GM19328 (cell line): Measurements from ENCODE around the gene SELENOW.
"Not testable (repeated sequence)": the region's sequence is repeated elsewhere in the genome, so short reads cannot be mapped to it uniquely, and the experiment has no call there.

ENCODE experiments used
- ATAC-seq: cut with Tn5 transposase; IDR thresholded peaks from one replicate; pipeline ENCODE4 v1.9.1; 2021; ENCODE audit warnings: mild to moderate bottlenecking, moderate library complexity; ENCODE audit not compliant: unreplicated experiment

Gene SELENOW

DNA sequence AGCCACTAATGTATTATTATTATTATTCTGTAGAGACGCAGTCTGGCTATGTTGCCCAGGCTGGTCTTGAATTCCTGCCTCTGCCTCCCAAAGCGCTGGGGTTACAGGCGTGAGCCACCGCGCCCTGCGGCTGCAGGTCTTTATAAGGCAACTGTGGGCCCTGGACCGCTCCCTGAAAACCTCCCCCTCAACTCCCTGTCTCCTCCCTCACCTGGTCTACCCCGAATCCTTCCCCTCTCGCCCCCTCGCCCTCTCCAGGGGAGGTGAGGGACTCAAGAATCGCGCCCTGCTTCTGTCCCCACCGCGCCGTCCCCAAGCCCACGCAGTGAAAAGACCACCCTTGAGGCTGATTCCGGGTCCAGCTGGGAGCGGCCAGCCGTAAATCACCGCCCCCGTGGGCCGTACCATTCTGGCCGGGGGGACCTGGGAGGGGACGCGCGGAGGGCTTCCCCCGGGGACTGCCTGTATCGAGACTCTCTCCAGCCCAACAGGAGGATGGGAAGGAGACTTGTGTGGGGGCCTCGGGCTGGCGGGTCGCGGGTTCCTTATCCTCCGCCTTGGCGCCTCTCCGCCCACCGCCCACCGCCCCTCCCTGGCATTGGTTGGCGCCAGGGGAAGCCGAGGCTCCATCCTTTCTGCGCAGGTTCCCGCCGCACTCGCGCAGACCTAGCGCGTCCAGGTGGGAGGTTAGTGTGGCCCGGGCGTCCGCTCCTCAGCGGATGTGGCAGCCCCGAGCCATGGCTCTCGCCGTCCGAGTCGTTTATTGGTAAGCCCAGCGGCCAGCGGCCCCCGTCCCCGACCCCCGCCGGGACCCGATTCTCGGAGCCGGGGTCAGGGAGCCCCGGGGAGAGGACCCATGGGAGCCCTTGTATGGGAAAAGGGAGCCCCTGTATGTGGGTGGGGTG, at the start of gene SELENOW:
TSS of gene SELENOW (plus strand) at position 655 of the 905 bp plus-strand sequence. CDS start at position 738, 83 bp downstream.
- ATAC-seq: no peak

DNA sequence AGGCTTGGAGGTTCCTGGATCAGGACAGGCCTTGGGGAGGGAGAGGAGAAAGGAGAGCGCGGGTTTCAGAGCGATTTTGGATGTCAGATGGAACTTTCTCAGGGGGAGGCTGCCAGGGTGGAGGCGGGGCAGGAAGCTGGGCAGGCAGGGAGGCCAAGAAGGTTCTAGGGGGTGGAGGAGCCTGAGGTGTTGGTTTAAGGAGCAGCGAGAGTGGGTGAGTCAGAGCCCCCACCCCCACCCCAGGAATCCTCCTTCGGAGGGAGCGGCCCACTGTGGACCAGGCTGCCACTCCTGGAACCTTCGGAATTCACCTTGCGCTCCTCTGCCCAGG, 49.1 kb upstream of the SELENOW start:
- ATAC-seq: no peak

GRCh38 chr19:47729799-47730520, 48.5 kb upstream of the SELENOW start:
- no peak for ATAC-seq

DNA sequence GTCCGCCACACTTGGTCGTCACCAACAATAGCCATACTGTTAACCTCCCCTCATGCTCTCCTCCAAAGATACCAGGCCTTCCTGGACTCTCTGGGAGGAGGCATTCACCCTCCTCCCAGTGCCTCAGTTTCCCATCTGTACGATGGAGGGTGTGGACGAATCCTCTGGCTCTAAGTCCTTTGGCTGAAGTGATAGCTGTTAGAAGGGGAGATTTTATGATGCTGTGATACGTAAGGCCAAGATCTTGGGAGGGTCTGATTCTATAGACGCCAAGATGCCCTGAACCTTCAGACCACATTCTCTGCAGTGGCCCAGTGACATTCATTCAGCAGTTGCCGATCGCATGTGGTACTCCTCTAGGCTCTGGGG, 48.0 kb upstream of the SELENOW start:
- ATAC-seq: no peak

DNA sequence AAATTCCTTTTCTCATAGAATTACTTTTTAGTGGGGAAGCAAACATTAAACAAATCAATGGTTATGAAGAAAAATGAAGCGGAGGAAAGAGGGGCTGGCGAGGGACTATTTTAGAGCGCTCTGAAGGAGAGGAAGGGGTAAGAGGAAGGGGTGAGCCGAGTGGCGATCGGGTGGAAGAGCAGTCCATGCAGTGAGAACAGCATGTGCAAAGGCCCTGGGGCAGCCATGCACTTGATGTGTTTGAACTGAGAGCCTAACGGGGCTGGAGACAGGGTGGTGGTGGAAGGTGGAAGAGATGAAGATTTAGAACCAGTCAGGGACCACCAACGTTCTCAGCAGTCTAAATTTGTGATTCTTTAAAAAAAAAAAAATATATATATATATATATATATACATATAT, 47.6 kb upstream of the SELENOW start:
- no peak for ATAC-seq

- no peak for ATAC-seq
Observed at GRCh38 chr19:47735131-47735530, 43.4 kb upstream of the SELENOW start.

- ATAC-seq: no peak
Observed at GRCh38 chr19:47740866-47741519, 37.5 kb upstream of the SELENOW start.

- ATAC-seq: no peak
Observed at GRCh38 chr19:47741544-47742140, 36.9 kb upstream of the SELENOW start.

GRCh38 chr19:47742634-47743033, 35.9 kb upstream of the SELENOW start:
- ATAC-seq: no peak

GRCh38 chr19:47745010-47745901, 33.2 kb upstream of the SELENOW start, which contains the start of gene NOP53:
NOP53 (plus strand) TSS chr19:47745546; CDS start chr19:47745560, 14 bp downstream.
- ATAC-seq: no peak

DNA sequence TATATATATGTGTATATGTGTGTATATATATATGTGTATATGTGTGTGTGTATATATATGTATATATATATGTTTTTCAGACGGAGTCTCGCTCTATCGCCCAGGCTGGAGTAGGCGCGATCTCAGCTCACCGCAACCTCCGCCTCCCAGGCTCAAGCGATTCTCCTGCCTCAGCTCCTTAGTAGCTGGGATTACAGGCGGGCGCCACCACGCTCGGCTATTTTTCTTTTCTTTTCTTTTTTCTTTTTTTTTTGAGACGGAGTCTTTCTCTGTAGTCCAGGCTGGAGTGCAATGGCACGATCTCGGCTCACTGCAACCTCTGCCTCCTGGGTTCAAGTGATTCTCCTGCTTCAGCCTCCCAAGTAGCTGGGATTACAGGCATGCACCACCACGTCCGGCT, 32.4 kb upstream of the SELENOW start:
- ATAC-seq: not testable (repeated sequence)

DNA sequence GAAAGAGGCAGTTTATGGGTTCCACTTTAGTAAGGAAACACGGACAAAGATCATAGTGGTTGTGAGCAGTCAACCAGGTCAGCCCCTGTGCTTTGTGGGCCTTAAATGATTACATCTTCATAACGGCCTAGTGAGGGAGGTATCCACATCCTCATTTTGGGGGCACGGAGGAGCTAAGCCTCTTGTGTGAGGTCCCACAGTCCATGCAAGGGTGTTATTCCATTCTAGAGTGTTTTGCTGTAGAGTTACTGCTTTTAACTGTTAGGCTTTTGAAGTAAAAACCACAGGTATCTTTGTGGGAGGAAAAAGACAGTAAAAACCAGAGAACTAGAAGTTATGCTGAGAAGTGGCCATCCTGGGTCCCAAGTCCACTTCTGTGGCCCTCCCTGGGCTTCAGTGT, 29.2 kb upstream of the SELENOW start:
- no peak for ATAC-seq

GRCh38 chr19:47750752-47751151, 27.8 kb upstream of the SELENOW start:
- no peak for ATAC-seq

DNA sequence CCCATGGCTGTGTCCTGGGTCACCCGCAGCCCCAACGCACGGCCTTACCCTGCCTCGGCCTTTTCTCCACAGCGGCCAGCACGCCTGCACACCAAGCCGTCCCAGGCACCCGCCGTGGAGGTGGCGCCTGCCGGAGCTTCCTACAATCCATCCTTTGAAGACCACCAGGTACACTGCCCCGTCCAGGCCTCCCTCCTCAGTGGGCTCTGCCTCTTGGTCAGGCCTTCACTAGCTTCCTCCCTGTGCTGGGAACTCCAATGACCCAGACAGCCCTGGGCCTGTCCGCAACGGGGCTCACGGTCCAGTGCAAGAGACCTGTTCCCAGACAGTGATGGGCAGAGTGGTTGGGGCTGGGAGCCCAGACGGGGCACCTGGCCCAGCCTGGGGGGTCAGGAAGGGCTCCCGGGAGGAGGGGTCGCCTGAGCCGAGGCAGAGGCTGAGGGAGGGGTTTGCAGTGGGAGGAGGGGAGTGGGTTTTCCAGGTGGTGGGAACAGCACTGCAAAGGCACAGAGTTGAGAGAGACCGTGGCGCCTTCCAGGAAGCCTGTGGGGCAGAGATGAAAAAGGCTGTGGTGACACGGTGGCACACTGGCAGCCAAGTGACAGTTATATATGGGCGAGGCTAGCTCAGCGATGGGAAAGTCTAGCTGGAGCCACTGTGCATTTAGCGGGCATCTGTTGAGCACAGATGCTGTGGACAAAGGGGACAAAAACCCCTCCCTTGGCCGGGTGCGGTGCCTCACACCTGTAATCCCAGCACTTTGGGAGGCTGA, 25.9 kb upstream of the SELENOW start:
- no peak for ATAC-seq

GRCh38 chr19:47754206-47755064, 24.1 kb upstream of the SELENOW start:
- ATAC-seq: no peak

- ATAC-seq: no peak
Observed at GRCh38 chr19:47755065-47755761, 23.3 kb upstream of the SELENOW start.

GRCh38 chr19:47755762-47756626, 22.5 kb upstream of the SELENOW start:
- no peak for ATAC-seq
